Testis (tissue), 3 donors: Measurements from ENCODE around the gene TAF1B. TPM values are rescaled to one million over a fixed set of nuclear protein-coding genes. Genes with fewer than 3 reads are reported as not detected.
"Not testable (repeated sequence)": the region's sequence is repeated elsewhere in the genome, so short reads cannot be mapped to it uniquely, and the experiment has no call there.

Source experiments
- DNase-seq: peaks from one replicate; pipeline ENCODE4 v3.0.0-alpha.2; 2019
- H3K27ac ChIP-seq, 2 donors: fragments of 200-600 bp; sonication (generic); one replicate each; pipeline ENCODE4 v1.5.1; 2019
- H3K27me3 ChIP-seq: fragments of 200-600 bp; sonication (generic); one replicate; pipeline ENCODE4 v1.5.1; 2019
- H3K36me3 ChIP-seq: fragments of 200-600 bp; sonication (generic); one replicate; pipeline ENCODE4 v1.5.1; 2017; ENCODE audit warnings: low read depth; ENCODE audit errors: missing control alignments
- H3K4me1 ChIP-seq: fragments of 200-600 bp; sonication (generic); one replicate; pipeline ENCODE4 v1.5.1; 2019
- H3K4me3 ChIP-seq, 2 donors: fragments of 200-600 bp; sonication (generic); one replicate each; pipeline ENCODE4 v1.5.1; 2017 to 2019
- H3K9me3 ChIP-seq: fragments of 200-600 bp; sonication (generic); one replicate; pipeline ENCODE4 v1.5.1; 2017
- CTCF ChIP-seq, 3 experiments: fragments of 450-650 bp in 2 of 3; fragments of 200-600 bp in 1 of 3; sonication (generic) in 1 of 3; IDR thresholded peaks; one replicate each; pipeline ENCODE4 v1.5.1; 2016 to 2019; ENCODE audit warnings: antibody characterized with exemption in 3 of 3, mild to moderate bottlenecking in 2 of 3, moderate library complexity in 1 of 3
- POLR2A ChIP-seq: fragments of 450-650 bp; IDR thresholded peaks from one replicate; pipeline ENCODE4 v1.6.1; 2017; ENCODE audit warnings: antibody characterized with exemption, mild to moderate bottlenecking, moderate library complexity
- WGBS, 2 donors: methylation state at CpG; one replicate each; pipeline ENCODE4 v1.1.5; 2018; 5-methylcytosine and 5-hydroxymethylcytosine counted together
- intact Hi-C: fragments of 100-400 bp; cut with DNase I; formaldehyde crosslinking; loops from one replicate; pipeline ENCODE4 v1.15.1; 2023; ENCODE audit warnings: low total_unique reads
- polyA plus RNA-seq: library from polyadenylated mRNA; stranded (reverse); fragments of 350-450 nt; fragmentation: Illumina TruSeq; extraction: RNeasy Lipid Tissue Mini Kit (QIAGEN cat#74804); gene quantifications from one replicate; pipeline ENCODE4 v1.2.3, GENCODE V29; 2014; ENCODE audit warnings: low read depth, low replicate concordance; ENCODE audit not compliant: insufficient read depth
- total RNA-seq, 2 donors: library from RNA; depleted of rRNA; stranded (reverse); fragments of >200 nt; gene quantifications; one replicate each; pipeline ENCODE4 v1.2.3, GENCODE V29; 2016

TAF1B gene
- total and polyA plus RNA-seq, 3 donors from 2014 or later = 13.3 to 22.0 (median 22.0) TPM

- H3K9me3 ChIP-seq = no peaks in the 10 kb centered on the region
- TF ChIP-seq CTCF (IDR thresholded peaks at IDR 0.05) = no peak
- no peak for TF ChIP-seq POLR2A
- no peaks in the 10 kb centered on the region for H3K36me3 ChIP-seq
- 93 to 100% methylated on average over 7 of the region's 7 CpGs for WGBS, 2 donors
- no peaks in the 10 kb centered on the region for H3K4me1 ChIP-seq
- intact Hi-C loops = no loop called here
- DNase-seq = no peak
- no peaks in the 10 kb centered on the region for H3K27me3 ChIP-seq
- no peak overlapping the region for H3K27ac ChIP-seq
- no peak overlapping the region for H3K4me3 ChIP-seq
Measured at GRCh38 chr2:9857814-9858729, 14.8 kb downstream of the TAF1B start.

GRCh38 chr2:9858730-9859068 lies 15.4 kb downstream of the TAF1B start:
- 90 to 96% methylated on average over 5 of the region's 5 CpGs for WGBS, 2 donors

DNA sequence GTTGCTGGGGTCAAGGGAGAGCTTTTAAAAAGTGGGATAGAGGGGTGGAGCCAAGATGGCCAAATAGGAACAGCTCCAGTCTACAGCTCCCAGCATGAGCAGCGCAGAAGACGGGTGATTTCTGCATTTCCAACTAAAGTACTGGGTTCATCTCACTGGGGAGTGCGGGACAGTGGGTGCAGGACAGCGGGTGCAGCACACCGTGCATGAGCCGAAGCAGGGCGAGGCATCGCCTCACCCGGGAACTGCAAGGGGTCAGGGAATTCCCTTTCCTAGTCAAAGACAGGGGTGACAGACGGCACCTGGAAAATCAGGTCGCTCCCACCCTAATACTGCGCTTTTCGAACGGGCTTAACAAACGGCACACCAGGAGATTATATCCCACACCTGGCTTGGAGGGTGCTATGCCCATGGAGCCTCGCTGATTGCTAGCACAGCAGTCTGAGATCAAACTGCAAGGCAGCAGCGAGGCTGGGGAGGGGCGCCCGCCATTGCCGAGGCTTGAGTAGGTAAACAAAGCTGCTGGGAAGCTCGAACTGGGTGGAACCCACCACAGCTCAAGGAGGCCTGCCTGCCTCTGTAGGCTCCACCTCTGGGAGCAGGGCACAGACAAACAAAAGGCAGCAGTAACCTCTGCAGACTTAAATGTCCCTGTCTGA lies 17.8 kb downstream of the TAF1B start:
- DNase-seq, H3K9me3 ChIP-seq, H3K27ac ChIP-seq, intact Hi-C loops, H3K27me3 ChIP-seq, H3K4me3 ChIP-seq, H3K4me1 ChIP-seq, H3K36me3 ChIP-seq: not testable (repeated sequence)
- WGBS, 2 donors = 93 to 96% methylated on average over 17 to 21 of the region's 21 CpGs

More at GRCh38 chr2:9858730-9859068, 15.4 kb downstream of the TAF1B start:
- Histone ChIP-seq H3K36me3 (no peaks in the 10 kb centered on the region), H3K9me3 (no peaks in the 10 kb centered on the region), H3K4me1 (no peaks in the 10 kb centered on the region), H3K27ac (no peak overlapping the region), H3K27me3 (no peaks in the 10 kb centered on the region), H3K4me3 (no peak overlapping the region)
- TF ChIP-seq CTCF (IDR thresholded peaks at IDR 0.05) (no peak), POLR2A (no peak)
- intact Hi-C loops = no loop called here
- DNase-seq = no peak

DNA sequence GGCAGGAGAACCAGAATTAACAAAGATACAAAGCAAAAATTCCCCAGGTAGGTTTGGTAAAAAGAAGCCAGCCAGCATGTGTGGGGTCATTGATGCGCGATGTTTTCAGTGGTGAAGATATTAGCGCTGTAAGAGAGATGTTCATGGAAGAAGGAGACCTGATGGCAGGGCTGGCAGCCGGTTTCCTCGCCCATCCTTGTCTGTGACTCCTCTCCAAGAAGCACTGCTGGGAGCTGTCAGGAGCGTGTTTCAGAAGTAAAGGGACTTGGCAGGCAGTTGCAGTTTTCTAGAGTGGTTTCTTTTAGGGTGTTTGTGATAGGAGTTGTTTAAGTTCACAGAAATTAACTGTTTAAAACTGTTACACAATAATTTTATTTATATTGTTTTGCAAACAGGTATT lies 24.6 kb downstream of the TAF1B start:
- intact Hi-C loops = no loop called here
- no peaks in the 10 kb centered on the region for H3K36me3 ChIP-seq
- 88 to 92% methylated on average over 6 of the region's 6 CpGs for WGBS, 2 donors
- H3K4me3 ChIP-seq = no peak overlapping the region
- no peak overlapping the region for H3K27ac ChIP-seq
- TF ChIP-seq POLR2A (no peak), CTCF (IDR thresholded peaks at IDR 0.05) (no peak)
- no peaks in the 10 kb centered on the region for H3K27me3 ChIP-seq
- H3K9me3 ChIP-seq = no peaks in the 10 kb centered on the region
- H3K4me1 ChIP-seq = no peaks in the 10 kb centered on the region
- no peak for DNase-seq

DNA sequence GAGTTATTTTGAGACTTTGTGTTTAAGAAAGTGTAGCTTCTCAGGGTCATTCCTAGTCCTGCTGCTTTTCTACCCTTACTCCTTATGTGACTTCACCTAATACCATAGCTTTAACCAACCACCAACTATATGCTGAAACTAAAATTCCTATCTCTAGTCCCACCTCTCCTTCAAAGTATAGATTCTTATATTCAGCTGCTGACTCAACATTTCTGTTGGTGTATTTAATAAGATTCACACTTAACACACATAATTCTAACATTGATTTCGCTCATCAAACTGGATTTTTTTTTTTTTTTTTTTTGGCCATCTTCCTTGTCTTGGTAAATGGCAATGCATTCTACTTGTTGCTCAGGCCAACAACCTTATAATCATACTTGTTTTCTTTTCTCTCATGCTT lies 30.1 kb downstream of the TAF1B start:
- intact Hi-C loops = no loop called here
- DNase-seq = no peak
- WGBS, 2 donors = 97 to 100% methylated on average over 1 of the region's 1 CpG
- Histone ChIP-seq H3K9me3 (no peaks in the 10 kb centered on the region), H3K4me3 (no peak overlapping the region), H3K27ac (no peak overlapping the region), H3K36me3 (no peaks in the 10 kb centered on the region), H3K4me1 (no peaks in the 10 kb centered on the region), H3K27me3 (no peaks in the 10 kb centered on the region)
- TF ChIP-seq CTCF (IDR thresholded peaks at IDR 0.05) (no peak), POLR2A (no peak)
